Liver (tissue), 9 donors: ENCODE data around the gene METRN. TPM values are rescaled to one million over a fixed set of nuclear protein-coding genes. Genes with fewer than 3 reads are reported as not detected.

Source experiments
- DNase-seq: peaks from one replicate; pipeline ENCODE4 v3.0.0-alpha.2; 2017; ENCODE audit warnings: low spot score
- H3K27ac ChIP-seq, 2 donors: one replicate each; pipeline ENCODE4 v1.7.0; 2013; ENCODE audit warnings: inconsistent platforms in 2 of 2, low read length in 2 of 2, control low read depth in 1 of 2, low read depth in 1 of 2, mild to moderate bottlenecking in 1 of 2
- H3K27me3 ChIP-seq, 4 donors: one replicate each; pipeline versions ENCODE4 v1.6.1 to v1.7.0; 2013; ENCODE audit warnings: low read length in 3 of 4, inconsistent platforms in 1 of 4, mild to moderate bottlenecking in 1 of 4, moderate library complexity in 1 of 4; ENCODE audit not compliant: control insufficient read depth in 4 of 4, insufficient read depth in 4 of 4
- H3K36me3 ChIP-seq, 4 donors: one replicate each; pipeline versions ENCODE4 v1.6.1 to v1.7.0; 2013; ENCODE audit warnings: low read length in 3 of 4, mild to moderate bottlenecking in 3 of 4, low read depth in 1 of 4, moderate library complexity in 1 of 4; ENCODE audit not compliant: control insufficient read depth in 4 of 4, insufficient read depth in 3 of 4
- H3K4me1 ChIP-seq, 4 donors: one replicate each; pipeline versions ENCODE4 v1.6.1 to v1.7.0; 2013; ENCODE audit warnings: low read length in 3 of 4, mild to moderate bottlenecking in 3 of 4, moderate library complexity in 1 of 4; ENCODE audit not compliant: control insufficient read depth in 4 of 4, insufficient read depth in 4 of 4
- H3K4me3 ChIP-seq, 3 donors: one replicate each; pipeline versions ENCODE4 v1.6.1 to v1.7.0; 2013; ENCODE audit warnings: low read length in 3 of 3, control low read depth in 1 of 3, low read depth in 1 of 3, mild to moderate bottlenecking in 1 of 3
- H3K9ac ChIP-seq, 2 donors: one replicate each; pipeline ENCODE4 v1.7.0; 2013; ENCODE audit warnings: low read length in 2 of 2, mild to moderate bottlenecking in 2 of 2, moderate library complexity in 2 of 2, control low read depth in 1 of 2, low read depth in 1 of 2
- H3K9me3 ChIP-seq, 4 donors: one replicate each; pipeline versions ENCODE4 v1.6.1 to v1.7.0; 2013; ENCODE audit warnings: low read length in 3 of 4; ENCODE audit not compliant: control insufficient read depth in 4 of 4
- CTCF ChIP-seq: fragments of 150-350 bp; IDR thresholded peaks from 2 replicates; pipeline ENCODE4 v1.5.1; 2017; ENCODE audit warnings: improper control_type of control experiment, low read depth, low read length; ENCODE audit not compliant: missing input control
- EGR1 ChIP-seq, 2 donors: IDR thresholded peaks; 2 replicates each; pipeline ENCODE4 v1.6.1; 2016 to 2018; ENCODE audit warnings: antibody characterized with exemption in 2 of 2, low read depth in 2 of 2
- FOXA2 ChIP-seq: IDR thresholded peaks from 2 replicates; pipeline ENCODE4 v1.6.1; 2016; ENCODE audit warnings: antibody characterized with exemption
- GABPA ChIP-seq, 2 donors: IDR thresholded peaks in 1 of 2; conservative IDR thresholded peaks in 1 of 2; 2 replicates each; pipeline ENCODE4 v1.6.1; 2016; ENCODE audit warnings: antibody characterized with exemption in 2 of 2, mild to moderate bottlenecking in 1 of 2, moderate library complexity in 1 of 2
- HNF4A ChIP-seq, 2 donors: conservative IDR thresholded peaks; 2 replicates each; pipeline ENCODE4 v1.6.1; 2016; ENCODE audit warnings: antibody characterized with exemption in 2 of 2, mild to moderate bottlenecking in 2 of 2
- HNF4G ChIP-seq: IDR thresholded peaks from 2 replicates; pipeline ENCODE4 v1.6.1; 2016; ENCODE audit warnings: antibody characterized with exemption
- JUND ChIP-seq, 2 donors: IDR thresholded peaks; 2 replicates each; pipeline ENCODE4 v1.6.1; 2016; ENCODE audit warnings: antibody characterized with exemption in 2 of 2
- MAX ChIP-seq: IDR thresholded peaks from 2 replicates; pipeline ENCODE4 v1.6.1; 2016; ENCODE audit warnings: antibody characterized with exemption
- NR2F2 ChIP-seq: IDR thresholded peaks from 2 replicates; pipeline ENCODE4 v1.6.1; 2016; ENCODE audit warnings: antibody characterized with exemption
- RAD21 ChIP-seq, 2 donors: IDR thresholded peaks; 2 replicates each; pipeline ENCODE4 v1.6.1; 2016; ENCODE audit warnings: antibody characterized with exemption in 2 of 2, mild to moderate bottlenecking in 2 of 2
- RXRA ChIP-seq, 2 donors: IDR thresholded peaks; 2 replicates each; pipeline ENCODE4 v1.6.1; 2017 to 2018; ENCODE audit warnings: antibody characterized with exemption in 2 of 2, mild to moderate bottlenecking in 1 of 2
- SP1 ChIP-seq: IDR thresholded peaks from 2 replicates; pipeline ENCODE4 v1.6.1; 2018; ENCODE audit warnings: antibody characterized with exemption, mild to moderate bottlenecking
- TAF1 ChIP-seq: conservative IDR thresholded peaks from 2 replicates; pipeline ENCODE4 v1.6.1; 2016; ENCODE audit warnings: antibody characterized with exemption, mild to moderate bottlenecking
- YY1 ChIP-seq: IDR thresholded peaks from 2 replicates; pipeline ENCODE4 v1.6.1; 2016; ENCODE audit warnings: antibody characterized with exemption, mild to moderate bottlenecking
- WGBS: extraction: QIAGEN DNeasy Blood & Tissue Kit; methylation state at CpG from one replicate; pipeline ENCODE4 v1.1.7; 2013; 5-methylcytosine and 5-hydroxymethylcytosine counted together
- polyA plus RNA-seq, 2 donors: library from polyadenylated mRNA; stranded (reverse) in 1 of 2; unstranded in 1 of 2; fragments of 200-250 nt in 1 of 2; fragments of >200 nt in 1 of 2; fragmentation: Nextera tagmentation in 1 of 2; extraction: Ambion mirVana in 1 of 2; gene quantifications; one replicate each; pipeline versions ENCODE4 v1.2.1 to v1.2.3, GENCODE V29; 2013 to 2015
- total RNA-seq, 2 donors: library from RNA; depleted of rRNA; stranded (reverse); fragments of >200 nt; gene quantifications; one replicate each; pipeline ENCODE4 v1.2.3, GENCODE V29; 2014
- TF ChIP-seq, protein P1 (sequence below): IDR thresholded peaks from 2 replicates; pipeline ENCODE4 v1.6.1; 2016; ENCODE audit warnings: antibody characterized with exemption, mild to moderate bottlenecking
- TF ChIP-seq, protein P2 (sequence below): IDR thresholded peaks from 2 replicates; pipeline ENCODE4 v1.6.1; 2016; ENCODE audit warnings: antibody characterized with exemption
- donor health status: healthy.
- donor health status: healthy.
- donor health status: healthy.
- donor health status: healthy.
- donor health status: healthy.

The METRN gene
- total and polyA plus RNA-seq, 4 donors = 4.6 to 22.9 (median 7.1) TPM

- TF ChIP-seq RXRA (IDR thresholded peaks at IDR 0.05) (no peak), TAF1 (no peak)
These were observed 44.2 kb upstream of the METRN start (continued) for GRCh38 chr16:670485-671352.

- Histone ChIP-seq H3K27ac (no peak overlapping the region), H3K9me3 (no peaks in the 10 kb centered on the region), H3K9ac (no peak overlapping the region), H3K4me1 (peaks cover 14 to 36% (median 20%) of the 10 kb centered on the region in 4 donors), H3K4me3 (no peak overlapping the region), H3K36me3 (peaks cover 5 to 37% (median 19%) of the 10 kb centered on the region in 4 donors), H3K27me3 (no peaks in the 10 kb centered on the region)
- 90% methylated on average over 40 of the region's 40 CpGs for WGBS
- DNase-seq = no peak
- TF ChIP-seq SP1 (no peak), EGR1 (IDR thresholded peaks at IDR 0.05; ENCODE audit: low read depth in 2 of 2) (no peak), JUND (IDR thresholded peaks at IDR 0.05) (no peak), RAD21 (IDR thresholded peaks at IDR 0.05) (no peak), TAF1 (no peak), MAX (no peak), GABPA (IDR thresholded peaks at IDR 0.05 in 1 of 2, conservative IDR thresholded peaks at IDR 0.05 in 1 of 2) (no peak), YY1 (no peak), CTCF (no peak), HNF4G (no peak), RXRA (IDR thresholded peaks at IDR 0.05) (no peak)
- TF ChIP-seq, protein P1, sequence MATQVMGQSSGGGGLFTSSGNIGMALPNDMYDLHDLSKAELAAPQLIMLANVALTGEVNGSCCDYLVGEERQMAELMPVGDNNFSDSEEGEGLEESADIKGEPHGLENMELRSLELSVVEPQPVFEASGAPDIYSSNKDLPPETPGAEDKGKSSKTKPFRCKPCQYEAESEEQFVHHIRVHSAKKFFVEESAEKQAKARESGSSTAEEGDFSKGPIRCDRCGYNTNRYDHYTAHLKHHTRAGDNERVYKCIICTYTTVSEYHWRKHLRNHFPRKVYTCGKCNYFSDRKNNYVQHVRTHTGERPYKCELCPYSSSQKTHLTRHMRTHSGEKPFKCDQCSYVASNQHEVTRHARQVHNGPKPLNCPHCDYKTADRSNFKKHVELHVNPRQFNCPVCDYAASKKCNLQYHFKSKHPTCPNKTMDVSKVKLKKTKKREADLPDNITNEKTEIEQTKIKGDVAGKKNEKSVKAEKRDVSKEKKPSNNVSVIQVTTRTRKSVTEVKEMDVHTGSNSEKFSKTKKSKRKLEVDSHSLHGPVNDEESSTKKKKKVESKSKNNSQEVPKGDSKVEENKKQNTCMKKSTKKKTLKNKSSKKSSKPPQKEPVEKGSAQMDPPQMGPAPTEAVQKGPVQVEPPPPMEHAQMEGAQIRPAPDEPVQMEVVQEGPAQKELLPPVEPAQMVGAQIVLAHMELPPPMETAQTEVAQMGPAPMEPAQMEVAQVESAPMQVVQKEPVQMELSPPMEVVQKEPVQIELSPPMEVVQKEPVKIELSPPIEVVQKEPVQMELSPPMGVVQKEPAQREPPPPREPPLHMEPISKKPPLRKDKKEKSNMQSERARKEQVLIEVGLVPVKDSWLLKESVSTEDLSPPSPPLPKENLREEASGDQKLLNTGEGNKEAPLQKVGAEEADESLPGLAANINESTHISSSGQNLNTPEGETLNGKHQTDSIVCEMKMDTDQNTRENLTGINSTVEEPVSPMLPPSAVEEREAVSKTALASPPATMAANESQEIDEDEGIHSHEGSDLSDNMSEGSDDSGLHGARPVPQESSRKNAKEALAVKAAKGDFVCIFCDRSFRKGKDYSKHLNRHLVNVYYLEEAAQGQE = no peak
These were observed 43.4 kb upstream of the METRN start for GRCh38 chr16:671353-672131.

DNA sequence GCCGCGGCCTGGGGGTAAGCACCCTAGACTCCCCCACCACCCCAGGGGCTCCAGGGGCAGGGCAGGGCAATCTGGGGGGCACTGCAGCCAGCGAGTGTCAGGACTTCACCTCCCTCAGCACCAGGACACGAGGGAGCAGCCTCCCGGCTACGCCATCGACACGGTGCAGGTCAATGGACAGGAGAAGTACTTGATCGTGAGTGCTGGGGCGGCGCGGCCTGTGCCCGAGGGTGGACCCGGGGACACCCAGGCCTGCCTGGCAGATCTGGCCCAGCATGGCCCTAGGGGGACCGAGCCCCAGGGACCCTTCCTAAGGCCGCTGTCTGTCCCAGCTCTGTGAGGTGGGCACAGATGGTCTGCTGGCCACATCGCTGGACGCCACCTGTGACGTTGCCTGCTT, 42.5 kb upstream of the METRN start:
- peaks cover 5 to 37% (median 19%) of the 10 kb centered on the region in 4 donors for H3K36me3 ChIP-seq
- no peaks in the 10 kb centered on the region for H3K9me3 ChIP-seq
- H3K27me3 ChIP-seq = no peaks in the 10 kb centered on the region
- DNase-seq = no peak
- 95% methylated on average over 19 of the region's 19 CpGs for WGBS
- no peak overlapping the region for H3K4me3 ChIP-seq
- H3K27ac ChIP-seq = no peak overlapping the region
- H3K4me1 ChIP-seq = peaks cover 12 to 33% (median 18%) of the 10 kb centered on the region in 4 donors
- H3K9ac ChIP-seq = no peak overlapping the region
- TF ChIP-seq HNF4A (conservative IDR thresholded peaks at IDR 0.05) = no peak
- TF ChIP-seq JUND (IDR thresholded peaks at IDR 0.05) = no peak
- TF ChIP-seq, protein P2, sequence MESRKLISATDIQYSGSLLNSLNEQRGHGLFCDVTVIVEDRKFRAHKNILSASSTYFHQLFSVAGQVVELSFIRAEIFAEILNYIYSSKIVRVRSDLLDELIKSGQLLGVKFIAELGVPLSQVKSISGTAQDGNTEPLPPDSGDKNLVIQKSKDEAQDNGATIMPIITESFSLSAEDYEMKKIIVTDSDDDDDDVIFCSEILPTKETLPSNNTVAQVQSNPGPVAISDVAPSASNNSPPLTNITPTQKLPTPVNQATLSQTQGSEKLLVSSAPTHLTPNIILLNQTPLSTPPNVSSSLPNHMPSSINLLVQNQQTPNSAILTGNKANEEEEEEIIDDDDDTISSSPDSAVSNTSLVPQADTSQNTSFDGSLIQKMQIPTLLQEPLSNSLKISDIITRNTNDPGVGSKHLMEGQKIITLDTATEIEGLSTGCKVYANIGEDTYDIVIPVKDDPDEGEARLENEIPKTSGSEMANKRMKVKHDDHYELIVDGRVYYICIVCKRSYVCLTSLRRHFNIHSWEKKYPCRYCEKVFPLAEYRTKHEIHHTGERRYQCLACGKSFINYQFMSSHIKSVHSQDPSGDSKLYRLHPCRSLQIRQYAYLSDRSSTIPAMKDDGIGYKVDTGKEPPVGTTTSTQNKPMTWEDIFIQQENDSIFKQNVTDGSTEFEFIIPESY = no peak
- TF ChIP-seq YY1 = no peak
- no peak for TF ChIP-seq EGR1 (IDR thresholded peaks at IDR 0.05; ENCODE audit: low read depth in 2 of 2)
- TF ChIP-seq NR2F2 = no peak
- TF ChIP-seq, protein P1 = no peak
- TF ChIP-seq MAX = no peak
- TF ChIP-seq FOXA2 = no peak
